GM18861 (cell line): ENCODE results near the gene COX7A2L.
"Not testable (repeated sequence)": the region's sequence is repeated elsewhere in the genome, so short reads cannot be mapped to it uniquely, and the experiment has no call there.

Experiments used
- ATAC-seq: cut with Tn5 transposase; IDR thresholded peaks from one replicate; pipeline ENCODE4 v1.9.1; 2021; ENCODE audit not compliant: unreplicated experiment

Gene COX7A2L

GRCh38 chr2:42368817-42369531 lies 8.0 kb upstream of the COX7A2L start:
- ATAC-seq, result no peak

DNA sequence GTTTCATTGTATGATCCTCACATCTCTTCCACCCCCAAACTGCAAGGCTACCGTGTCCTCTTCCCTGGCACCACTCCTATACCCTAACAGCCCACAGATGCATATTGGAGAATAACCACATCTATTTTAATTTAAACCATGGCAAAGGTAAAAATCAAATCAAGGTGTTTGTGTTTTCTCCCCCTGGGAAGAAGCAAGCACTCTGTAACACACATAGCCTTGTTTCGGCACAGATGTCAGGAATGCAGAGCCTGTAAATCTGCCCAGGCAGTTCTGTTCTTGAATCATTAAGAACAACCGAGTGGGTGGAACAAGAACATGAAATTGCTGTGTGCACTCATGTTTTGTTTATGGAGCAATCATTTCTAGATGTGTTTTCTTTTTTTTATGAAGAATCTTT lies 6.8 kb upstream of the COX7A2L start:
- ATAC-seq, result no peak

- ATAC-seq, result no peak
Observed at GRCh38 chr2:42366411-42366810, 5.4 kb upstream of the COX7A2L start.

DNA sequence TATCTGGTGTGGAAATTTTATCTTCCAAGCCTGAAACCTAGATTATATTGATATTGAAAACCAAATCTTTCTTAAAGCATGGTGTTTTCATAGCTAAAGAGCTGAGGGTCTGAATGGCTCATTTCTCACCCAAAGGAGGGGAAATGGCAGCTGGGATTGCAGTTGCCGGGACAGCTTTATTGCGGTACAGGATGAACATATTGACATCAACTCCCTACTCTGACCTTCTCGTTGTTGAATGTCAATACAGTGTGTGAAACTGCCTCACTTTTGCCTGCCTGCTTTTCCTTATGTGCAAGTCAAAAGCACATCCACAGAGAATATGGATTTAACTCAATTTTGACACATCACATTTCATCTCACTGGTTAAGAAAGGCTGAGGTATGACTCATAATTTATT lies 3.6 kb upstream of the COX7A2L start:
- ATAC-seq, result no peak

DNA sequence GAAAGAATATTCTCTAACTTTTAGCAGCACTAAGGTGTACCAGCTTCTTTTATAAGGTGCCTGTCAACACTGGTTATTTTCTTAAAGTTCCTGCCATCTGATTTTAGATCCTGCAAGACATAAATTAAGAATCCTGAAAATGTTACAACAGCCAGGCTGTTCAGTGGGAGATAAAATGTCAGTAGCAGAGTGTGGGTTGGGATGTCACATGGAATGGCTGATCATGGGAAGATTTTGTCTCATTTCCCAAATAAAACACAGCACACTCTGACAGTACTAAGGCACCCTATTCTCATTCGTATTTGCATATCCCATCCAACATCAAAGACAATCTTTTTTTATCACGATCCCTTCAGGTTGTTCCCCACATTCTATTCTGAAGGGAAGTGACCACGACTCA lies 2.4 kb upstream of the COX7A2L start:
- no peak for ATAC-seq

DNA sequence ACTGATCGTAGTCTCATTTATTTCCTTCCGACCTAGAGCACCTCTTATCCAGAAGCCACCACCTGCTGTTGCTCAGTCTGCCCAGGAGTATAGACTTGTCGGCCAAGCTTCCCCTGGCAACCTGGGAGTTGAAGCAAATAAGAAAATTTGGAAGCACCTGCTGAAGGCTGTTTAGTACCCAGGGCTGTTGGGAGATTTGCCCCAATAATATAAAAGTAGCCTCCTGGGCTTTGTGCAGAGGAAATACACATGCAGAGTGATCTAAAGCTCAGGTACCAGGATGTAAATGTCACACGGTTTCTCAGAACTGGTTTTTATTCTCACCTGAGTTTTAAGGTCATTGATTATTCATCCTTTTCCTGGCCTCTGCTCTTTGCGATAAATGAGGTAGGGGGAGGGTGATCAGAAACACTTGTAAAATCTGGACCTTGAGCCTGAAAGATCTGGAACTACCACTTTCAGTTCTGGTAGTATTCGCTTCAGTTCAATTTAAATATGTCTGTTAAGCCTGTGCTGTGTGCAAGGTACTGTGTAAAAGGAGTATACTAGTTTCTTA lies 789 bp upstream of the COX7A2L start:
- no peak for ATAC-seq

DNA sequence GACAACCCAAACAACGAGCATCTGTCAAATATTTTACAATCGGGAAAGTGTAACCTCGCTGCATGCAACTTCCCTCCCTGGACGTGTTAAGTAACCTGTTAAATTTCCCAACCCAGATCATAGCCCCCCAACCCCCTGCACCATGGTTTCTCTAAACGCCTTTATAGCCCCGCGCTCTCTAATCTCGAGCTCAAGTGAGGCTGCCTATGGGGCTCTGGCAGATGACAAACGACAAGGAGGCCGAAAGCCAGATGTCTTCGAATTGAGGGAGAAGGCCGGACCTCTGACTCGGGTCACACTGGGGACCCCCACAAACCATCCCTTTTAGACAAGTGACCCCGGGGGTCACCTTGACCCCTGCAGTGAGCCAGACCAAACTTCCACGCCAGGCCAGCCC lies 526 bp downstream of the COX7A2L start:
- ATAC-seq, result no peak

- ATAC-seq, result no peak
Observed at GRCh38 chr2:42359965-42360483, 993 bp downstream of the COX7A2L start.

DNA sequence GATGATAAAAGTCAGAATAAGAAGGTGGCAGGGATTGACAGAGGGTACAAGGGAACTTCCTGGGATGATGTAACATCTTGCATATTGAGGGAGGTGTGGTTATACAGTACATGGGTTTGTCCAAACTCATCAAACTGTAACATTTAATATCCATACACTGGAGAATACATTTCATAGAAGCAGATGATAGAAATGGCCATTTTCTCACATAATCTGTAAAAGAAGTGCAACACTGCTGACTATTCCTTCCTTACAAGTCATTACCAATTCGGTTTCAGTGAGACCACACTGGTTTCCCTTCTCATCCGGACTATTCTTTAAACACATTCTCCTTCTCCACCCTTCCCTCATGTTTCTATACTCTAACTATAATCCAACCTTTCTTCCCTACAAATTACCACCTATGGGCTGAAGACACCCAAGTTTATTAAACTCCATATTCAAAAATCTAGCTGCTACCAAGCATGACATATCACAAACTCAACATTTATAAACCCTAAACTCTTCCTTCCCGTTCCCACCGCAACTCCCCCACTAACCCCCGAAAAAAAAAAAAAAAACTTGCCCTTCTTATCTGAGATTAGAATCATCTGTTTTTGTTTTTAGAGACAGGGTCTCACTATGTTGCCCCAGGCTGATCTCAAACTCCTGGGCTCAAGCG lies 1.6 kb downstream of the COX7A2L start:
- no peak for ATAC-seq

- ATAC-seq, result no peak
Observed at GRCh38 chr2:42353792-42354429, 7.1 kb downstream of the COX7A2L start.

DNA sequence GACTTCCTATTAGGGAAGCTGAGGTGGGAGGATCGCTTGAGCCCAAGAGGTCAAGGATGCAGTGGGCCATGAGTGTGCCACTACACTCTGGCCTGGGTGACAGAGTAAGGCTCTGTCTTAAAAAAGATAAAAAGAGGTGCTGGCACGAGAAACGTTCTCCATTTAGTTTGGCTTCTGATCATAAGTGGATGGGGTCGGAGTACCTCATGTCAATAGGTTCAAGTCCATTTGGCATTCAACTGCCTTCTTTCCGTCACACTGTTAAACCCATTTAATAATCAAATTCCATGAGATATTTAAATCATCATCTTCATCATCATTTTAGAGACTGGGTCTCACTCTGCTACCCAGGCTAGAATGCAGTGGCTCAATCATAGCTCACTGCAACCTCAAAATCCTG lies 9.2 kb downstream of the COX7A2L start:
- ATAC-seq, result no peak

GRCh38 chr2:42350434-42351063 lies 10.5 kb downstream of the COX7A2L start:
- no peak for ATAC-seq

DNA sequence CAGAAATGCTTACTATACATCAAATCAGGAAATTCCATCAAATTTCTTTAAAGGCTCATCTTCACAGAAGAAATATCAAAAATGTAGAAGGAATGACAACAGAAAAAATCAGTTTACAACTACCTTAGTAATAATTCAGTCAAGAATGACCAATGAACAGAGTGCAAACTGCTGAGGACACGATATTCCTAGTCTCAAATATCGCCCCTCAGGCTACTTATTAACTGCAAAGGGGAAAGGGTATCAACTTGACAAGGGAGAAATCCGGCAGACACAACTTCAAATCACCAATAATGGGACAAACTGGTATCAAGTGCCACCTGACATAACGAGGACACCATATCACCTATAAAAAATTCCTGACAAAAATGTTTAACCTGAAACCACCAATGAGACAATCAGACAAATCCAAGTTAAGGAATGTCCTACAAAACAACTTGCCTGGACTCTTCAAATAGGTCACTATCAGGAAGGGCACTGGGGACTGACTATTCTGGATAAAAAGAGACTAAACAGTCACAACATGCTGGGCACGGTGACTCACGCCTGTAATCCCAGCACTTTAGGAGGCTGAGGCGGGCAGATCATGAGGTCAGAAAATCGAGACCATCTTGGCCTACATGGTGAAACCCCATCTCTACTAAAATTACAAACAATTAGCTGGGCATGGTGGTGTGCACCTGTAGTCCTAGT lies 12.8 kb downstream of the COX7A2L start:
- ATAC-seq, result no peak

GRCh38 chr2:42347518-42347917 lies 13.5 kb downstream of the COX7A2L start:
- ATAC-seq, result not testable (repeated sequence)

DNA sequence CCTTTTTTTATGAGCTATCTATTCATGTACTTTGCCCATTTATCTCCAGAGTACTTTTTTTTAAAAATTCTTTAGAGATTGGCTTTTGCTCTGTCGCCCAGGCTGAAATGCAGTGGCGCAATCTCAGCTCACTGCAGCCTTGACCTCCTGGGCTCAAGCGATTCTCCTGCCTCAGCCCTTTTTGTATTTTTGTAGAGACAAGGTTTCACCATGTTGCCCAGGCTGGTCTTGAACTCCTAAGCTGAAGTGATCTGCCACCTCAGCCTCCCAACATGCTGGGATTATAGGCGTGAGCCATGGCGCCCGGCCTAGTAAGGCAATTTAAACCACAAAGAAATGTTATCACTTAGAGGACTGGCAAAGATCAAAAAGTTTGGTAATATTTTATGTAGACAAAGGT lies 14.2 kb downstream of the COX7A2L start:
- not testable (repeated sequence) for ATAC-seq

- no peak for ATAC-seq
Observed at GRCh38 chr2:42345986-42346385, 15.0 kb downstream of the COX7A2L start.

- no peak for ATAC-seq
Observed at GRCh38 chr2:42342795-42343241, 18.2 kb downstream of the COX7A2L start.

GRCh38 chr2:42342061-42342794 lies 18.8 kb downstream of the COX7A2L start:
- ATAC-seq, result no peak

GRCh38 chr2:42340938-42341636 lies 19.9 kb downstream of the COX7A2L start:
- no peak for ATAC-seq
